Sigmoid colon (tissue), 7 donors: Measurements from ENCODE around the gene SIK3. TPM values are rescaled to one million over a fixed set of nuclear protein-coding genes. Genes with fewer than 3 reads are reported as not detected.

ENCODE experiments used
- DNase-seq: peaks from one replicate; pipeline ENCODE4 v3.0.0-alpha.2; 2019
- H3K27ac ChIP-seq, 4 donors: fragments of 200-600 bp; sonication (generic); one replicate each; pipeline ENCODE4 v1.5.1; 2016 to 2019; ENCODE audit warnings: mild to moderate bottlenecking in 1 of 4
- H3K27me3 ChIP-seq, 3 donors: fragments of 200-600 bp; sonication (generic); one replicate each; pipeline ENCODE4 v1.5.1; 2019; ENCODE audit warnings: mild to moderate bottlenecking in 1 of 3
- H3K36me3 ChIP-seq, 4 donors: fragments of 200-600 bp; sonication (generic); one replicate each; pipeline ENCODE4 v1.5.1; 2016 to 2019
- H3K4me1 ChIP-seq, 4 donors: fragments of 200-600 bp; sonication (generic); one replicate each; pipeline ENCODE4 v1.5.1; 2017 to 2019
- H3K4me3 ChIP-seq, 4 donors: fragments of 200-600 bp; sonication (generic); one replicate each; pipeline ENCODE4 v1.5.1; 2017 to 2019; ENCODE audit warnings: mild to moderate bottlenecking in 2 of 4, moderate library complexity in 1 of 4
- H3K9me3 ChIP-seq, 4 donors: fragments of 200-600 bp in 3 of 4; sonication (generic) in 3 of 4; one replicate each; pipeline versions ENCODE4 v1.5.1 to v1.6.1; 2013 to 2019
- CTCF ChIP-seq, 4 experiments: fragments of 450-650 bp in 3 of 4; fragments of 200-600 bp in 1 of 4; IDR thresholded peaks; one replicate each; pipeline ENCODE4 v1.5.1; 2016 to 2019; ENCODE audit warnings: antibody characterized with exemption in 4 of 4, mild to moderate bottlenecking in 3 of 4, moderate library complexity in 2 of 4
- EP300 ChIP-seq, 4 donors: sonication (generic); formaldehyde crosslinking; IDR thresholded peaks; one replicate each; pipeline ENCODE4 v1.6.1; 2017; ENCODE audit warnings: antibody characterized with exemption in 4 of 4
- POLR2A ChIP-seq, 2 donors: fragments of 450-650 bp; IDR thresholded peaks; one replicate each; pipeline ENCODE4 v1.6.1; 2016; ENCODE audit warnings: antibody characterized with exemption in 2 of 2, mild to moderate bottlenecking in 2 of 2, moderate library complexity in 2 of 2
- POLR2AphosphoS5 ChIP-seq, 4 donors: sonication (generic); formaldehyde crosslinking; IDR thresholded peaks; one replicate each; pipeline ENCODE4 v1.6.1; 2017; ENCODE audit warnings: antibody characterized with exemption in 4 of 4
- WGBS, 2 donors: extraction: QIAGEN DNeasy Blood & Tissue Kit; methylation state at CpG; one replicate each; pipeline ENCODE4 v1.1.7; 2013; 5-methylcytosine and 5-hydroxymethylcytosine counted together
- intact Hi-C: fragments of 100-400 bp; cut with DNase I; formaldehyde crosslinking; loops from one replicate; pipeline ENCODE4 v1.15.1; 2023
- polyA plus RNA-seq, 3 donors: library from polyadenylated mRNA; stranded (reverse); fragments of 200-250 nt; gene quantifications; one replicate each; pipeline ENCODE4 v1.2.3, GENCODE V29; 2013
- total RNA-seq, 4 donors: library from RNA; depleted of rRNA; stranded (reverse); fragments of >200 nt; gene quantifications; one replicate each; pipeline ENCODE4 v1.1.0, GENCODE V29; 2016
- donor health status: healthy with polysubstance abuse.
- donor health status: Bipolar disorder and iron deficiency.
- donor health status: healthy.

SIK3 gene
- total and polyA plus RNA-seq, 7 donors = 5.5 to 53.2 (median 35.3) TPM

GRCh38 chr11:116928845-116929244 lies 169.4 kb downstream of the SIK3 start:
- H3K27me3 ChIP-seq = no peaks in the 10 kb centered on the region
- WGBS, 2 donors = 63 to 77% methylated on average over 5 of the region's 5 CpGs
- TF ChIP-seq CTCF (IDR thresholded peaks at IDR 0.05) = no peak
- no peak for TF ChIP-seq POLR2AphosphoS5 (IDR thresholded peaks at IDR 0.05)
- no peak for TF ChIP-seq EP300 (IDR thresholded peaks at IDR 0.05)
- TF ChIP-seq POLR2A (IDR thresholded peaks at IDR 0.05) = no peak
- peaks cover 0 to 50% (median 39%) of the 10 kb centered on the region in 4 donors for H3K4me1 ChIP-seq
- H3K9me3 ChIP-seq = no peaks in the 10 kb centered on the region
- intact Hi-C loops = no loop called here
- peaks cover 0 to 31% (median 6%) of the 10 kb centered on the region in 4 donors for H3K36me3 ChIP-seq
- H3K4me3 ChIP-seq = no peak overlapping the region
- DNase-seq = no peak
- peak overlapping the region; percentile 66 to 77 (median 71) for H3K27ac ChIP-seq

GRCh38 chr11:116928102-116928777 lies 170.0 kb downstream of the SIK3 start:
- H3K4me1 ChIP-seq = peaks cover 0 to 50% (median 39%) of the 10 kb centered on the region in 4 donors
- no peak for TF ChIP-seq EP300 (IDR thresholded peaks at IDR 0.05)
- TF ChIP-seq POLR2AphosphoS5 (IDR thresholded peaks at IDR 0.05) = no peak
- no peak for TF ChIP-seq CTCF (IDR thresholded peaks at IDR 0.05)
- TF ChIP-seq POLR2A (IDR thresholded peaks at IDR 0.05) = no peak
- H3K27me3 ChIP-seq = no peaks in the 10 kb centered on the region
- H3K27ac ChIP-seq = peak overlapping the region in 3 of 4 donors; percentile 66 to 77 (median 73)
- DNase-seq = no peak
- intact Hi-C loops = no loop called here
- peaks cover 0 to 36% (median 6%) of the 10 kb centered on the region in 4 donors for H3K36me3 ChIP-seq
- H3K9me3 ChIP-seq = no peaks in the 10 kb centered on the region
- H3K4me3 ChIP-seq = no peak overlapping the region
- whole genome bisulfite sequencing, 2 donors = 67 to 74% methylated on average over 1 of the region's 1 CpG

GRCh38 chr11:116927163-116927974 lies 170.9 kb downstream of the SIK3 start:
- H3K4me1 ChIP-seq = peaks cover 0 to 50% (median 39%) of the 10 kb centered on the region in 4 donors
- TF ChIP-seq CTCF (IDR thresholded peaks at IDR 0.05) (peak in 1 of 4 experiments; percentile 31), POLR2AphosphoS5 (IDR thresholded peaks at IDR 0.05) (no peak)
- H3K9me3 ChIP-seq = no peaks in the 10 kb centered on the region
- peaks cover 0 to 37% (median 6%) of the 10 kb centered on the region in 4 donors for H3K36me3 ChIP-seq
- 66 to 87% methylated on average over 11 of the region's 11 CpGs for WGBS, 2 donors
- intact Hi-C loops = no loop called here
- no peaks in the 10 kb centered on the region for H3K27me3 ChIP-seq
- no peak overlapping the region for H3K4me3 ChIP-seq
- no peak overlapping the region for H3K27ac ChIP-seq
- DNase-seq = no peak

- intact Hi-C loops = no loop called here
- H3K4me1 ChIP-seq = peaks cover 0 to 26% (median 19%) of the 10 kb centered on the region in 4 donors
- H3K4me3 ChIP-seq = no peak overlapping the region
- DNase-seq = no peak
- H3K27me3 ChIP-seq = no peaks in the 10 kb centered on the region
- TF ChIP-seq EP300 (IDR thresholded peaks at IDR 0.05) = no peak
- no peak for TF ChIP-seq POLR2A (IDR thresholded peaks at IDR 0.05)
- TF ChIP-seq CTCF (IDR thresholded peaks at IDR 0.05) = no peak
- TF ChIP-seq POLR2AphosphoS5 (IDR thresholded peaks at IDR 0.05) = no peak
- no peak overlapping the region for H3K27ac ChIP-seq
- peaks cover 0 to 41% (median 8%) of the 10 kb centered on the region in 4 donors for H3K36me3 ChIP-seq
- H3K9me3 ChIP-seq = no peaks in the 10 kb centered on the region
- WGBS, 2 donors = 58 to 90% methylated on average over 8 of the region's 8 CpGs
Observed at GRCh38 chr11:116925050-116925449, 173.2 kb downstream of the SIK3 start.
